ENCODE measurements around the gene PLGRKT.
"Not testable (repeated sequence)": the region's sequence is repeated elsewhere in the genome, so short reads cannot be mapped to it uniquely, and the experiment has no call there.

The PLGRKT gene

DNA sequence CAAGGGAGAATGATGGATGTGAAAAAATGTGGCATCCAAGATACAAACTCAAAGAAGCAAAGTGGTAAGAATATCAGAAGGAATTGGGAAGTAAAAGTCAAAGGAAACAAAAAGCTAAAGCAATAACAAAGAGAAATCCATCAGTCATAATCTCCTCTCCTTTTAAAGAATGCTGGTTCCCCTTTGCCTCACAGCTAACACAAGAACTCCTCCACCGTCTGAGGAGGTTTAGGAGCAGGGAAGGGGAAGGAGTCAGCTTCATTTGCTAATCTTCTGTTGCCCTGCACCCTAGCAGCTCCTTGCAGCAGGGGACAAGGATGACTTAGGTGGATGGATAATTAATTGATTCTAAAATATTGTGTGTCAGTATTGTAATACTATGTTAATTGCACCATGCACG lies 29.0 kb upstream of the PLGRKT start:
- H2AFZ ChIP-seq, result no peak overlapping the region
- no peaks in the 10 kb centered on the region for H3K79me2 ChIP-seq
- no peaks in the 10 kb centered on the region for H3K27me3 ChIP-seq (ENCODE audit: control insufficient read depth, insufficient read depth, low read length)
- H3K9me3 ChIP-seq (ENCODE audit: control insufficient read depth, low read length), result no peaks in the 10 kb centered on the region
- H3K27ac ChIP-seq, result no peak overlapping the region
- no peaks in the 10 kb centered on the region for H3K36me3 ChIP-seq (ENCODE audit: control insufficient read depth, insufficient read depth, low read length)
- TF ChIP-seq, protein P1, sequence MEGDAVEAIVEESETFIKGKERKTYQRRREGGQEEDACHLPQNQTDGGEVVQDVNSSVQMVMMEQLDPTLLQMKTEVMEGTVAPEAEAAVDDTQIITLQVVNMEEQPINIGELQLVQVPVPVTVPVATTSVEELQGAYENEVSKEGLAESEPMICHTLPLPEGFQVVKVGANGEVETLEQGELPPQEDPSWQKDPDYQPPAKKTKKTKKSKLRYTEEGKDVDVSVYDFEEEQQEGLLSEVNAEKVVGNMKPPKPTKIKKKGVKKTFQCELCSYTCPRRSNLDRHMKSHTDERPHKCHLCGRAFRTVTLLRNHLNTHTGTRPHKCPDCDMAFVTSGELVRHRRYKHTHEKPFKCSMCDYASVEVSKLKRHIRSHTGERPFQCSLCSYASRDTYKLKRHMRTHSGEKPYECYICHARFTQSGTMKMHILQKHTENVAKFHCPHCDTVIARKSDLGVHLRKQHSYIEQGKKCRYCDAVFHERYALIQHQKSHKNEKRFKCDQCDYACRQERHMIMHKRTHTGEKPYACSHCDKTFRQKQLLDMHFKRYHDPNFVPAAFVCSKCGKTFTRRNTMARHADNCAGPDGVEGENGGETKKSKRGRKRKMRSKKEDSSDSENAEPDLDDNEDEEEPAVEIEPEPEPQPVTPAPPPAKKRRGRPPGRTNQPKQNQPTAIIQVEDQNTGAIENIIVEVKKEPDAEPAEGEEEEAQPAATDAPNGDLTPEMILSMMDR (IDR thresholded peaks at IDR 0.05), result no peak
- H3K4me2 ChIP-seq (ENCODE audit: low read length), result no peak overlapping the region
- H3K4me1 ChIP-seq, result no peaks in the 10 kb centered on the region
- no peak overlapping the region for H3K4me3 ChIP-seq (ENCODE audit: low read depth, low read length)
- no peak overlapping the region for H3K9ac ChIP-seq

GRCh38 chr9:5466005-5466404 lies 28.3 kb upstream of the PLGRKT start:
- TF ChIP-seq, protein P1 (IDR thresholded peaks at IDR 0.05), result no peak
- Histone ChIP-seq H3K4me1 (no peaks in the 10 kb centered on the region), H3K9ac (no peak overlapping the region), H3K36me3 (ENCODE audit: control insufficient read depth, insufficient read depth, low read length) (no peaks in the 10 kb centered on the region), H3K4me2 (ENCODE audit: low read length) (no peak overlapping the region), H2AFZ (no peak overlapping the region), H3K27ac (no peak overlapping the region), H3K79me2 (no peaks in the 10 kb centered on the region), H3K9me3 (ENCODE audit: control insufficient read depth, low read length) (no peaks in the 10 kb centered on the region), H3K27me3 (ENCODE audit: control insufficient read depth, insufficient read depth, low read length) (no peaks in the 10 kb centered on the region), H3K4me3 (ENCODE audit: low read depth, low read length) (no peak overlapping the region)

GRCh38 chr9:5464831-5465330 lies 27.2 kb upstream of the PLGRKT start:
- not testable (repeated sequence) for H3K27me3 ChIP-seq (ENCODE audit: control insufficient read depth, insufficient read depth, low read length); H3K4me3 ChIP-seq (ENCODE audit: low read depth, low read length); H3K4me2 ChIP-seq (ENCODE audit: low read length); H3K36me3 ChIP-seq (ENCODE audit: control insufficient read depth, insufficient read depth, low read length); H3K27ac ChIP-seq; H3K9ac ChIP-seq; H3K79me2 ChIP-seq; H3K9me3 ChIP-seq (ENCODE audit: control insufficient read depth, low read length); H2AFZ ChIP-seq; H3K4me1 ChIP-seq

GRCh38 chr9:5460157-5460556 lies 22.4 kb upstream of the PLGRKT start:
- Histone ChIP-seq H2AFZ (no peak overlapping the region), H3K4me2 (ENCODE audit: low read length) (no peak overlapping the region), H3K4me3 (ENCODE audit: low read depth, low read length) (no peak overlapping the region), H3K9me3 (ENCODE audit: control insufficient read depth, low read length) (no peaks in the 10 kb centered on the region), H3K9ac (no peak overlapping the region), H3K36me3 (ENCODE audit: control insufficient read depth, insufficient read depth, low read length) (no peaks in the 10 kb centered on the region), H3K4me1 (no peaks in the 10 kb centered on the region), H3K79me2 (no peaks in the 10 kb centered on the region), H3K27me3 (ENCODE audit: control insufficient read depth, insufficient read depth, low read length) (no peaks in the 10 kb centered on the region), H3K27ac (no peak overlapping the region)
- TF ChIP-seq, protein P1 (IDR thresholded peaks at IDR 0.05), result no peak

- H3K4me1 ChIP-seq, result no peaks in the 10 kb centered on the region
- H3K4me2 ChIP-seq (ENCODE audit: low read length), result no peak overlapping the region
- no peak overlapping the region for H3K4me3 ChIP-seq (ENCODE audit: low read depth, low read length)
- H2AFZ ChIP-seq, result no peak overlapping the region
- H3K9ac ChIP-seq, result no peak overlapping the region
- no peaks in the 10 kb centered on the region for H3K79me2 ChIP-seq
- TF ChIP-seq, protein P1 (IDR thresholded peaks at IDR 0.05), result no peak
- no peak overlapping the region for H3K27ac ChIP-seq
- no peaks in the 10 kb centered on the region for H3K9me3 ChIP-seq (ENCODE audit: control insufficient read depth, low read length)
- no peaks in the 10 kb centered on the region for H3K36me3 ChIP-seq (ENCODE audit: control insufficient read depth, insufficient read depth, low read length)
- H3K27me3 ChIP-seq (ENCODE audit: control insufficient read depth, insufficient read depth, low read length), result no peaks in the 10 kb centered on the region
These were observed 21.6 kb upstream of the PLGRKT start for GRCh38 chr9:5459289-5459829.

Measured in parathyroid adenoma (tissue), 2 donors.